Vein endothelial cell (primary cell): ENCODE measurements around the gene RASEF. TPM values are rescaled to one million over a fixed set of nuclear protein-coding genes. Genes with fewer than 3 reads are reported as not detected.

Experiments used
- total RNA-seq: library from RNA; depleted of rRNA; stranded (reverse); fragments of >200 nt; gene quantifications from 2 replicates; pipeline ENCODE4 v1.2.3, GENCODE V29; 2012

The RASEF gene
- 0.19 TPM in 1 of 2 replicates, not detected in the other for total RNA-seq

GRCh38 chr9:83062651-83063527 is at the start of gene RASEF:
Gene RASEF, minus strand, starts transcription at chr9:83063142. Its CDS starts 275 bp downstream, at chr9:83062867.

